ENCODE measurements around the gene RIMS3. TPM values are rescaled to one million over a fixed set of nuclear protein-coding genes. Genes with fewer than 3 reads are reported as not detected.

RIMS3 gene
- total RNA-seq, 2 donors from 2014 or later = 1.4 to 5.5 TPM

DNA sequence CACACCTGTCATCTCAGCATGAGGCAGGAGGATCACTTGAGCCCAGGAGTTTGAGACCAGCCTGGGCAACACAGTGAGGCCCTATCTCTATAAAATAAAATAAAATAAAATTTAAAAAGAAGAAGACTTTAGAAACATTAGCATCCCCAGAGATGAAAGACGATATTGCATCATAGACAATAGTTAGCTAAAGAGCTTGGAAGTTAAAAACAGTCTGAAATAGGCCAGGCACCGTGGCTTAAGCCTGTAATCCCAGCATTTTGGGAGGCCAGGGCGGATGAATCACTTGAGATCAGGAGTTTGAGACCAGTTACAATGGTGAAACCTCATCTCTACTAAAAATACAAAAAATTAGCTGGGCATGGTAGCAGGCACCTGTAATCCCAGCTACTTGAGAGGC lies 59.3 kb downstream of the RIMS3 start:
- Histone ChIP-seq H3K27me3 (no peaks in the 10 kb centered on the region), H3K4me3 (no peak overlapping the region), H3K27ac (no peak overlapping the region), H3K9me3 (no peaks in the 10 kb centered on the region), H3K4me1 (no peaks in the 10 kb centered on the region), H3K36me3 (no peaks in the 10 kb centered on the region)
- TF ChIP-seq, protein P1, sequence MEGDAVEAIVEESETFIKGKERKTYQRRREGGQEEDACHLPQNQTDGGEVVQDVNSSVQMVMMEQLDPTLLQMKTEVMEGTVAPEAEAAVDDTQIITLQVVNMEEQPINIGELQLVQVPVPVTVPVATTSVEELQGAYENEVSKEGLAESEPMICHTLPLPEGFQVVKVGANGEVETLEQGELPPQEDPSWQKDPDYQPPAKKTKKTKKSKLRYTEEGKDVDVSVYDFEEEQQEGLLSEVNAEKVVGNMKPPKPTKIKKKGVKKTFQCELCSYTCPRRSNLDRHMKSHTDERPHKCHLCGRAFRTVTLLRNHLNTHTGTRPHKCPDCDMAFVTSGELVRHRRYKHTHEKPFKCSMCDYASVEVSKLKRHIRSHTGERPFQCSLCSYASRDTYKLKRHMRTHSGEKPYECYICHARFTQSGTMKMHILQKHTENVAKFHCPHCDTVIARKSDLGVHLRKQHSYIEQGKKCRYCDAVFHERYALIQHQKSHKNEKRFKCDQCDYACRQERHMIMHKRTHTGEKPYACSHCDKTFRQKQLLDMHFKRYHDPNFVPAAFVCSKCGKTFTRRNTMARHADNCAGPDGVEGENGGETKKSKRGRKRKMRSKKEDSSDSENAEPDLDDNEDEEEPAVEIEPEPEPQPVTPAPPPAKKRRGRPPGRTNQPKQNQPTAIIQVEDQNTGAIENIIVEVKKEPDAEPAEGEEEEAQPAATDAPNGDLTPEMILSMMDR (IDR thresholded peaks at IDR 0.05) = no peak
- no peak for DNase-seq (ENCODE audit: low spot score)

DNA sequence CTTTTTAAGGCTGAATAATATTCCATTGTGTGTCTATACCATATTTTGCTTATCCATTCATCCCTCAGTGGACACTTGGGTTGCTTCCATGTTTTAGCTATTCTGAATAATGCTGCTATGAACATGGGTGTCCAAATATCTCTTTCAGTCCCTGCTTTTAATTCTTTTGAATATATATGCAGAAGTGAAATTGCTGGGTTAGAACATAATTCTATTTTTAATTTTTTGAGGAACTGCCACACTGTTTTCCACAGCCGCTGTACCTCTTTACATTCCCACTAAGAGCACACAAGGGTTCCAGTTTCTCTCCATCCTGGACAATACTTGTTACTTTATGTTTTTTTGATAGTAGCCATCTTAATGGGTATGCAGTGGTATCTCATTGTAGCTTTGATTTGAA lies 65.6 kb downstream of the RIMS3 start:
- H3K27ac ChIP-seq = no peak overlapping the region
- TF ChIP-seq, protein P1 (IDR thresholded peaks at IDR 0.05) = no peak
- H3K4me1 ChIP-seq = no peaks in the 10 kb centered on the region
- no peaks in the 10 kb centered on the region for H3K27me3 ChIP-seq
- H3K9me3 ChIP-seq = no peaks in the 10 kb centered on the region
- DNase-seq (ENCODE audit: low spot score) = no peak
- H3K36me3 ChIP-seq = no peaks in the 10 kb centered on the region
- no peak overlapping the region for H3K4me3 ChIP-seq

DNA sequence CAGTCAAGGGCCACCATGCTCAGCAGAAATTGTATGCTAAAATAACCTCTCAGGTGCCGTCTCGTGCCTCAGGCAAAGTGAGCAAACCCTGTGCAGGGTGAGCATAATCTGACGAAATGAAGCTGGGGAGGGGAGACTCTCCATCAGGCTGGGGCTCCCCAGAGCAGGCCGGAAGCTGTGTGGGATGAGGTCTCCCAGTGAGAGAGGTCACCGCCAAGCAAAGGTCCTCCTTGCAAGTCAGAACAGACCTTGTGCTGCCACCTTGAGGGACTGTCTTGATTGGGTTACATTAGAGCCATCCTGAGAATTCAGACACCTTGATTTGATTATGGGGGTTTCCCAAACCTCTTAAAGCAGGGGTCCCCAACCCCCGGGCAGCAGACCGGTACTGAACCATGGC lies 69.9 kb downstream of the RIMS3 start:
- Histone ChIP-seq H3K4me3 (no peak overlapping the region), H3K9me3 (no peaks in the 10 kb centered on the region), H3K4me1 (peaks cover 0 to 9% of the 10 kb centered on the region in 2 donors), H3K36me3 (no peaks in the 10 kb centered on the region), H3K27ac (no peak overlapping the region), H3K27me3 (no peaks in the 10 kb centered on the region)
- TF ChIP-seq, protein P1 (IDR thresholded peaks at IDR 0.05) = no peak
- no peak for DNase-seq (ENCODE audit: low spot score)

DNA sequence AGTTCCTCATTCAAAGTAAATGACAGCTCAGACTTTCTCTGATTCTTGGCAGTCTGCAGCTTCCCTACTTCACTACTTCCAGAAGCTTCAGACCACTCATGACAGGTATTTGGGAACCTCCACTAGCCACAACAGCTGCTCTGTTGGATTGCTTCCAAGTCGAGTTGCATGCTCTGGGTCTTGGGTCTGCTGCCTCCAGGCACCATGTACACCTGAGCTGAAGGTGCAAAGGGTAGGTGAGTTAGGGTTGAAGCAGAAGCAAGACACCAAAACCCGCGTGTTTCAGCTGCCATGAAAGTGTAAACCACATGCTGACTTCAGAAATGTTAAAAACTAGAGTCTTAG lies 71.3 kb downstream of the RIMS3 start:
- H3K27me3 ChIP-seq = no peaks in the 10 kb centered on the region
- H3K36me3 ChIP-seq = no peaks in the 10 kb centered on the region
- H3K4me1 ChIP-seq = peaks cover 0 to 9% of the 10 kb centered on the region in 2 donors
- no peaks in the 10 kb centered on the region for H3K9me3 ChIP-seq
- DNase-seq (ENCODE audit: low spot score) = no peak
- H3K4me3 ChIP-seq = no peak overlapping the region
- H3K27ac ChIP-seq = no peak overlapping the region
- TF ChIP-seq, protein P1 (IDR thresholded peaks at IDR 0.05) = no peak

DNA sequence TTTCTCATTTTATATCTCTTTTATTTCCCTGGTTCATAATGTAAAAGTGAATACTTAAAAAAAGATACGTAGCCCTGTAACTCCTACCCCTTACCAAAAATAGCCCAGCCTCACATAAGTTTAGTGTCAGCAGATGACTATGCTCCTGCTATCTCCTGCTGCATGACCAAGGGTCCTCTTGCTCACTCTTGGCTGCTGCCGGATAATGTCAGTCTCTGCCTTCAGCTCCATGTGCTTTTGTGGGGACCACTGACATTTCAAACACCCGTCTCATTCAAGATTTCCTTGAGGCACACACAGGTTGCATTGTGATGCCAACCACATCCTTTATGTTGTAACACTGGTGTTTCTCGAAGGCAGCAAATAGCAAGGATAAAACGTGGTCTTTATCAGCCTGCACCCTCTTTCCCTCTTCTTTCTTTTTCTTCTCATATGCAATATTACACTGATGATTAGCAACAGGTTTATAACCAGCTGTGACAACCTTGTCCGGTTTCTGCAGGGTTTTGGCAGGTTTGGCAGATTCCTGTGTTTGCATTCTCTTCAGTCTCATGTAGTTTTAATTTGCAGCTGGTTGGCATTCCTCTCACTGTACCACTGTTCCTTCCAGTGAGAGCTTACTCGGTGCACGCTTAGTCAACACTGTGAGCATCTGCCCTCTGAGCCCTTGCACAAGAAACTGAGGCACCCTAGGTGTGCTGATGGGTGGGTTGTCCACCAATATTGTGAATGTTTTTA lies 71.9 kb downstream of the RIMS3 start:
- Histone ChIP-seq H3K4me1 (peaks cover 0 to 9% of the 10 kb centered on the region in 2 donors), H3K4me3 (no peak overlapping the region), H3K27me3 (no peaks in the 10 kb centered on the region), H3K9me3 (no peaks in the 10 kb centered on the region), H3K36me3 (no peaks in the 10 kb centered on the region), H3K27ac (no peak overlapping the region)
- no peak for DNase-seq (ENCODE audit: low spot score)
- TF ChIP-seq, protein P1 (IDR thresholded peaks at IDR 0.05) = no peak

Data from right atrium auricular region (tissue), 2 donors.